Stomach (tissue), 4 donors: Measurements from ENCODE around the gene BPIFA2.

Source experiments
- POLR2A ChIP-seq, 4 donors: fragments of 450-650 bp; IDR thresholded peaks; one replicate each; pipeline ENCODE4 v1.6.1; 2016; ENCODE audit warnings: antibody characterized with exemption in 4 of 4, control low read depth in 2 of 4, mild to moderate bottlenecking in 1 of 4, moderate library complexity in 1 of 4
- TF ChIP-seq, protein P1 (sequence below), 7 experiments: fragments of 450-650 bp in 4 of 7; fragments of 200-600 bp in 3 of 7; sonication (generic) in 3 of 7; IDR thresholded peaks; one replicate each; pipeline ENCODE4 v1.5.1; 2016 to 2019; ENCODE audit warnings: antibody characterized with exemption in 7 of 7, control low read depth in 2 of 7, mild to moderate bottlenecking in 1 of 7

GRCh38 chr20:33229843-33230242 is 61.9 kb downstream of the BPIFA2 start:
- TF ChIP-seq, protein P1, sequence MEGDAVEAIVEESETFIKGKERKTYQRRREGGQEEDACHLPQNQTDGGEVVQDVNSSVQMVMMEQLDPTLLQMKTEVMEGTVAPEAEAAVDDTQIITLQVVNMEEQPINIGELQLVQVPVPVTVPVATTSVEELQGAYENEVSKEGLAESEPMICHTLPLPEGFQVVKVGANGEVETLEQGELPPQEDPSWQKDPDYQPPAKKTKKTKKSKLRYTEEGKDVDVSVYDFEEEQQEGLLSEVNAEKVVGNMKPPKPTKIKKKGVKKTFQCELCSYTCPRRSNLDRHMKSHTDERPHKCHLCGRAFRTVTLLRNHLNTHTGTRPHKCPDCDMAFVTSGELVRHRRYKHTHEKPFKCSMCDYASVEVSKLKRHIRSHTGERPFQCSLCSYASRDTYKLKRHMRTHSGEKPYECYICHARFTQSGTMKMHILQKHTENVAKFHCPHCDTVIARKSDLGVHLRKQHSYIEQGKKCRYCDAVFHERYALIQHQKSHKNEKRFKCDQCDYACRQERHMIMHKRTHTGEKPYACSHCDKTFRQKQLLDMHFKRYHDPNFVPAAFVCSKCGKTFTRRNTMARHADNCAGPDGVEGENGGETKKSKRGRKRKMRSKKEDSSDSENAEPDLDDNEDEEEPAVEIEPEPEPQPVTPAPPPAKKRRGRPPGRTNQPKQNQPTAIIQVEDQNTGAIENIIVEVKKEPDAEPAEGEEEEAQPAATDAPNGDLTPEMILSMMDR (IDR thresholded peaks at IDR 0.05): no peak
- no peak for TF ChIP-seq POLR2A (IDR thresholded peaks at IDR 0.05)
